ENCODE results near the gene USP25.
"Not testable (repeated sequence)": the region's sequence is repeated elsewhere in the genome, so short reads cannot be mapped to it uniquely, and the experiment has no call there.

USP25 gene

DNA sequence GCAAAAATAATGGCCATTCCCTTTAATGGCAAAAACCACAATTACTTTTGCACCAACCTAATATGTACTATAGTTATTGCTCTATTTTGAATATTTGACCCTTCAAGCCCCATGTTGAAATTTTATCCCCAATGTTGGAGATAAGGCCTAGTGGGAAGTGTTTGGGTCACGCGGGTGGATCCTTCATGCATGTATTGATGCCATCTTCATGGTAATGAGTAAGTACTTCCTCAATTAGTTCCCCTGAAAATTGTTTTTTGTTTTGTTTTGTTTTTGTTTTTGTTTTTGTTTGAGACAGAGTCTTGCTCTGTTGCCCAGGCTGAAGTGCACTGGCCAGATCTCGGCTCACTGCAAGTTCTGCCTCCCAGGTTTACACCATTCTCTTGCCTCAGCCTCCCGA lies 9.8 kb upstream of the USP25 start:
- H3K27ac Mint-ChIP-seq = no peak overlapping the region
- no peaks in the 10 kb centered on the region for H3K4me1 Mint-ChIP-seq
- H3K9me3 Mint-ChIP-seq = peaks cover 5 to 7% of the 10 kb centered on the region in 2 donors
- ATAC-seq (no peak), DNase-seq (no peak)
- peaks cover 7% of the 10 kb centered on the region for H3K27me3 Mint-ChIP-seq
- no peak overlapping the region for H3K4me3 Mint-ChIP-seq

DNA sequence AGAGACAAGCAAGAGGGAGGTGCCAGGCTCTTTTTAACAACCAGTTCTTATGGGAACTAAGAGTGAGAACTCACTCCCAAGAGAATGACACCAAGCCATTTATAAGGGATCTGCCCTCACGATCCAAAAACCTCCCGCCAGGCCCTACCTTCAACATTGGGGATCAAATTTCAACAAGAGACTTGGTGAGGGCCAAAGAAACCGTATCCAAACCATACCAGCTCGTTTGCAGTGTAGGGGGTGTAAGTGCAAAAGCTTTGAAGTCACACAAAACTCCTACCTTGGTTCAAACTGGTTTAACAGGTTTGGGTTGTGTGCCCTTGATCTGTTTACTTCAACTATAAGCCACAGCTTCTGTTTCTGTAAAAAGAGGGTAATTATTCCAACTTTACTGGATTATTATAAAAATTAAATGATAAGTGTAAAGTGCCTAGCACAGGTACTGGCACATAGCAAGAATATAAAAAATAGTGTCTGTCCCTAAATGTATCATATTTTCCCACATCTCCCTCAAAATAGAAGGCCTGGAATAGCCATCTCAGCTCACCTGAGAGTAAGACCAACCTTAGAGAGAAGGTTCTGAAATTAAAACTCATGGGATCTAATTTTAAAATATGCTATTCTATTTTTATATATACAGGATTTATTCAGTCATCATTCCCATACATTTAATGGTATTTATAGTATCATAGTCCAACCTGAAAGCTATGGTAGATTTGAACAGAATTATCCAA lies 7.0 kb upstream of the USP25 start:
- Mint-ChIP-seq H3K27ac (no peak overlapping the region), H3K4me3 (no peak overlapping the region), H3K4me1 (no peaks in the 10 kb centered on the region), H3K9me3 (peaks cover 5 to 7% of the 10 kb centered on the region in 2 donors), H3K27me3 (no peaks in the 10 kb centered on the region)
- no peak for ATAC-seq
- DNase-seq = no peak

DNA sequence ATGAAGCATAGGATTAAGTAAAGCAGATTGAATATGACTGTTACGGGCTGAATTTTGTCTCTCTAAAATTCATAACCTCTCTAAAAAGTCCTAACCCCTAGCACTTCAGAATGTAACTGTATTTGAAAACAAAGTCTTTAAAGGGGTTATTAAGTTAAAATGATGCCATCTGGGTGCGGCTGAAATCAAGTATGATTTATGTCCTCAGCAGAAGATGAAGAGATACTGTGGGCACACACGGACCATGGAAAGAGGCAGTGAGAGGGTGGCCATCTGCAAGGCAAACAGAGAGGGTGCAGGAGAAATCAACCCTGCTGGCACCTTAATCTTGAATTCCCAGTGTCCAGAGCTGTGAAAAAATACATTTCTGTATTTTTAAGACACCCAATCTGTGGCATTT lies 3.8 kb upstream of the USP25 start:
- DNase-seq = no peak
- Mint-ChIP-seq H3K4me3 (no peak overlapping the region), H3K27ac (no peak overlapping the region), H3K27me3 (peaks cover 6% of the 10 kb centered on the region), H3K9me3 (peaks cover 0 to 7% of the 10 kb centered on the region in 2 donors), H3K4me1 (no peaks in the 10 kb centered on the region)
- no peak for ATAC-seq

DNA sequence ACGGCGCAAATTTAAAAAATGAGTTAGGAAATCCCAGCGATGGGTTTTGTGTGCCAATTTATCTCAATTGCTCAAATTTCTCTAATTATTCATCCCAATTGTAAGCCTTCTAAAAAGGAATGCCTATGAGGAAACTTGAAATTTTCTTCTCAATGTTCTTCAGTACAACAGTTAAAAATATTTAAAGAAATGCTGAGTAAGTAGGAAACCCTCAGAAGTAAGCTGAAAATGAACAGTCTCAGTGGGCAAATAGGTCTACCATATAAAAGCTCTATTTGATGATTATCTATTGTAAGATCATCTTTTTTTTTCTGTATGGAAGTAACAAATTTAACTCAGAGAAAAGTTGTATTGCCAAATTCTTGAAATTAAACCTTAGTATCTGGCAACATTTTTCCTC lies 1.7 kb upstream of the USP25 start:
- no peak for DNase-seq
- ATAC-seq = no peak
- peaks cover 6% of the 10 kb centered on the region for H3K27me3 Mint-ChIP-seq
- no peaks in the 10 kb centered on the region for H3K9me3 Mint-ChIP-seq
- no peaks in the 10 kb centered on the region for H3K4me1 Mint-ChIP-seq
- no peak overlapping the region for H3K27ac Mint-ChIP-seq
- H3K4me3 Mint-ChIP-seq = no peak overlapping the region

DNA sequence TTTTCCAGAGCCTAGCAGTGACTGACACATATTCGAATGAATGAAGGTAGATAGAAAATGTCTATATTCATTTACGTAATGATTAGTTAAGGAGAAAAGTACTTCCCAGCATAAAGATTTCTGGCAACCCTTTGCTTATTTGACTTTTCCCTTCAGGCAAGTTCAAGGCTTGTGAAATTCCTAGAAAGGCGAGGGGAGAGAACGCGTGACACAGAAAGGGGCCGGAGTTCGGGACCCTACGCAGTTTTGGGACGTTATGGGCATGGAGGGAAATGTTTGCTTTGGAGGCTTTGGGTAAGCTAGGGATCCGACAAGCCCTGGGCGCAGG lies 472 bp upstream of the USP25 start:
- no peak for ATAC-seq
- peaks cover 6% of the 10 kb centered on the region for H3K27me3 Mint-ChIP-seq
- peak overlapping the region; percentile 73 to 83 for H3K4me3 Mint-ChIP-seq
- H3K9me3 Mint-ChIP-seq = no peaks in the 10 kb centered on the region
- no peak for DNase-seq
- peaks cover 11% of the 10 kb centered on the region for H3K4me1 Mint-ChIP-seq
- H3K27ac Mint-ChIP-seq = peak overlapping the region; percentile 61 to 71

DNA sequence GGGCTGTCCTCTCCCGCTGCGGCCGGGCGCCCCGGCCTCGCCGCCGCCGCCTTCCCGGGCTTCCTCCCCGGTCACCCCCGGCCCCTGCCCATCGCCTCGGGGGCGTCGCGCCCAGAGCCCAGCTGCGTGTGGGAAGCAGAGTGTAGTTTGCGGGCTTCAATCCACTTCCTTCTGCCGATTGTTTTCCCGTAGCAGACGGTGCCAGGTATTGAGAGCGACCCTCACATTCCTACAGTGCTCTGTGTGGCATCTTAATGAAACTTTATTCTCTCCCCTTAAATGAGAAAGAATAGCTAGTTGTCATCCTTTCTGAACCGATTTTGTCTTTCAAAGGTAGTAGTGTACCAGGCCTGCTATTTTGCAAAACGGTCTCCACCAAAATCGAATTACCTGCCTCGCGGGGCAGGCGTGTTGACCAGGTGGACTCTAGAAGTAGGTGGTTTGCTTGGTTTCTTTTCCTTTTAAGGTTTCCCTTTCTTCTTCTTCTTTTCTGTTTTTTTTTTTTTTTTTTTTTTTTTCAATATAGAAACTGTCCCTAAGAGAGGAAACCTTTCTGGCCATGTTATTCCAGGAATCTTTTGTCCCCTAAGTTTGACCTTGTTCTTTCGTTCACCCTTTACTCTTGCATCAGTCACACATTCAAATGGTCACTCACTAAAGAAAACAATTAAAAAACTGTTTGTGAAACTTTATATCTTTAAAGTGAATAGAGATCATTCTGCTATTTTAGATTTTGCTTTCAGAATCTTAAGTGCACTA lies 881 bp downstream of the USP25 start:
- H3K4me3 Mint-ChIP-seq = peak overlapping the region; percentile 94 to 95
- peak; percentile 19 for ATAC-seq
- no peaks in the 10 kb centered on the region for H3K9me3 Mint-ChIP-seq
- peaks cover 6% of the 10 kb centered on the region for H3K27me3 Mint-ChIP-seq
- H3K27ac Mint-ChIP-seq = peak overlapping the region; percentile 93 to 97
- H3K4me1 Mint-ChIP-seq = peaks cover 18% of the 10 kb centered on the region
- no peak for DNase-seq

DNA sequence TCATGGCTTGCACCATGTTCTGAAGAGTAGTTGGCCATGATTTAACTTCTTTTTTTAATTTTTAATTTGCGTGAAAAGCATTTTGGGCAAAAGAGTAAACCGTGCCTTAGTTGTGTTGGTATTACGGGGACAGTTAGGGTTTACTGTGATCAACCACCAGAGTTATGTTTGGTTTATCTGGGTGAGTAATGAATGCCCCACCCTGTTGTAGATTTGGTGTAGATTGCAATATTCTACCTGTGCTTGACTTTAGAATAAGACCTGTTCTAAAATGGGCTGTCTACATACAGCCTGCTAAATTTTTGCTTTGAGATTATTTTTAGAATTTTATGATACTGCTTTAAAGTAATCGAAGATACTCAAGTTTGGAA lies 1.4 kb downstream of the USP25 start:
- H3K4me1 Mint-ChIP-seq = peaks cover 23% of the 10 kb centered on the region
- DNase-seq = no peak

DNA sequence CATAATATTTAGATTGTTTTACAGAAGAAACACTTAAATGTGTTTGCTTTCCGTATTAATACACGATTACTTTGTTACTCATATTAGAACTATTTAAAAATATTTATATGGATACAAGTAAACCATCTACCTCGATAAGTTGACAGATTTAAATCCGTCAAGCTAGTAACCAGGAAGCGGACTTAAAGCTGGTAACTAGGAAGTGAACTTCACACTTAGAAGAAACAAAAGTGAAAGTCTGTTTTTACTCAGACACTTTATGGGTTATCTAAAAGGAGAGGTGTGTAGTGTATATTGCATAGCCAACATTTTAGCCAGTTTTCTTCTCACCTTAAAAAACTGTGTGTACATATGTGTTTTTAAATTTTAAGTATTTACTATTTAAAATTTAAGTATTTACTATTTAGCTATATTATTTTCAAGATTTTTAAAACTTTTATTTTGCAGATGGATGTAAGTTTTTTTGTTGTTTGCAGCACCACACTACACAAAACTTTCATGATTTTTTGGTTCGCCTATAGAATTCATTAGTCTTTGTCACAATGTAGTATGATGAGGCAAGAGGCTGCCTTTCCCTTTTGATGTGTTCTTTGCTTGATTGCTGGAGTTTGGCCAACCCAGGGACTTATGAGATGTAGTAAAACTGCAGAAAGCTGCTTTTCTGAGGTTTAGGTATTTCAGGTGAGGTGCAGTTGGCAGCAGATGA lies 2.7 kb downstream of the USP25 start:
- DNase-seq (peak; percentile 18 to 22), ATAC-seq (peak; percentile 56)
- peak overlapping the region; percentile 77 to 94 for H3K4me3 Mint-ChIP-seq
- peaks cover 6% of the 10 kb centered on the region for H3K27me3 Mint-ChIP-seq
- H3K27ac Mint-ChIP-seq = peak overlapping the region; percentile 48 to 76
- H3K9me3 Mint-ChIP-seq = no peaks in the 10 kb centered on the region
- peaks cover 33% of the 10 kb centered on the region for H3K4me1 Mint-ChIP-seq

More for the DNA sequence above, 1.4 kb downstream of the USP25 start:
- Mint-ChIP-seq H3K27me3 (peaks cover 6% of the 10 kb centered on the region), H3K27ac (peak overlapping the region; percentile 93 to 97), H3K9me3 (no peaks in the 10 kb centered on the region), H3K4me3 (peak overlapping the region; percentile 94 to 95)
- no peak for ATAC-seq

DNA sequence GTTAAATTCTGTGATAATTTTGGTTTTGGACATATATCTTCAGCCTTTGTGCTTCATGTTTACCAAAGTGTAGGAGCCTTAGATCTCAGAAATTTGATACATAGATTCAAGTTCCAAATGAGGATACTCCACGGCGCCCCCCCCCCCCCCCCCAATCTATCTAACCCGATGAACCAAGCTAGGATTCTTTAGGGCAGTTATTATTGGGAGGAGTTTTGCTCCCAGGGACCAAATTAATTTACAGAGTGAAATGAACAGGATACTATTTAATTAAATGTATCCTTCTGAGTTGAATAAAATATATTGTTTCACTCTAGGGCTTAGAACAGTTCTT lies 3.2 kb downstream of the USP25 start:
- Mint-ChIP-seq H3K27ac (no peak overlapping the region), H3K4me1 (peaks cover 38% of the 10 kb centered on the region), H3K4me3 (peak overlapping the region; percentile 77 to 78), H3K9me3 (no peaks in the 10 kb centered on the region), H3K27me3 (peaks cover 6% of the 10 kb centered on the region)
- ATAC-seq (no peak), DNase-seq (no peak)

DNA sequence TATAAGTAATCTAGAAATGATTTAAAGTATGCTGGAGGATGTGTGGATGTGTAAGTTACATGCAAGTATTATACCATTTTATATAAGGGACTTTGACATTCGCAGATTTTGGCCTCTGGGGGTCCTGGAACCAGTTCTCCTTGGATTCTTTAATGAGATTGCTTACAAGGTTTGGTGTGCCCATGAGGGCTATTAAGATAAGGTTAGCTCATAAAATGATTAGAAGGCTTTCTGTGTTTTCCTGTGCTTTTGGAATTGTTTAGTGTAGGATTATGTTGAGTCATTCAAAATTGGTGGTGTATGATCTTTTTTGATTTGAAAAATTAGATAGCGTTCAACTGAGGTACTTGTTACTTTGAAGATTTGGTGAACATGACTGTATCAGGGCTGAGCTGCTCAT lies 5.6 kb downstream of the USP25 start:
- no peak overlapping the region for H3K27ac Mint-ChIP-seq
- no peaks in the 10 kb centered on the region for H3K9me3 Mint-ChIP-seq
- no peak for ATAC-seq
- peaks cover 62% of the 10 kb centered on the region for H3K4me1 Mint-ChIP-seq
- DNase-seq = no peak
- peak overlapping the region; percentile 68 to 76 for H3K4me3 Mint-ChIP-seq
- H3K27me3 Mint-ChIP-seq = no peaks in the 10 kb centered on the region

DNA sequence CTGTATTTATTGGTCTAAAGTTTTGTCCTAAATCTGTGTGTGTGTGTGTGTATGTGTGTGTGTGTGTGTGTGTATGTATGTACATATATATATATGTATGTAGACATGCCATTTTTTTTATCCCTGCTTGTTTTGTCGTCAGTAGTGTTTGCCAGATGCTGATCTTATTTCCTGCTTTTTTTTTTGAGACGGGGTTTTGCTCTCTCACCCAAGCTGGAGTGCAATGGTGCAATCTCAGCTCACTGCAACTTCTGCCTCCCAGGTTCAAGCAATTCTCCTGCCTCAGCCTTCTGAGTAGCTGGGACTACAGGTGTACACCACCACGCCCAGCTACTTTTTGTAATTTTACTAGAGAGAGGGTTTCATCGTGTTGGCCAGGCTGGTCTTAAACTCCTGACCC lies 6.1 kb downstream of the USP25 start:
- H3K27ac Mint-ChIP-seq = peak overlapping the region in 1 of 2 donors; percentile 42
- peak overlapping the region; percentile 68 to 76 for H3K4me3 Mint-ChIP-seq
- ATAC-seq, DNase-seq, H3K9me3 Mint-ChIP-seq, H3K27me3 Mint-ChIP-seq: not testable (repeated sequence)
- H3K4me1 Mint-ChIP-seq = peaks cover 68% of the 10 kb centered on the region

DNA sequence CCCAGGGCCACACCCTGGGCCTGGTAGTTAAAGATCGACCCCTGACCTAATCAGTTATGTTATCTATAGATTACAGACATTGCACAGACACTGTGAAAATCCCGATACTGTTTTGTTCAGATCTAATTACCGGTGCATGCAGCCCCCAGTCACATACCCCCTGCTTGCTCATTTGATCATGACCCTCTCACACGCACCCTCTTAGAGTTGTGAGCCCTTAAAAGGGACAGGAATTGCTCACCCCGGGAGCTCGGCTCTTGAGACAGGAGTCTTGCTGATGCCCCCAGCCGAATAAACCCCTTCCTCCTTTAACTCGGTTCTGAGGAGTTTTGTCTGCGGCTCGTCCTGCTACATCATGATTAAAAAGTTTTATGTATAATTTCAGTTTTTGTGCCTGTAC lies 9.0 kb downstream of the USP25 start:
- not testable (repeated sequence) for H3K27ac Mint-ChIP-seq, H3K27me3 Mint-ChIP-seq, DNase-seq, H3K9me3 Mint-ChIP-seq, ATAC-seq
- peak overlapping the region; percentile 10 to 38 for H3K4me3 Mint-ChIP-seq
- peaks cover 88% of the 10 kb centered on the region for H3K4me1 Mint-ChIP-seq

DNA sequence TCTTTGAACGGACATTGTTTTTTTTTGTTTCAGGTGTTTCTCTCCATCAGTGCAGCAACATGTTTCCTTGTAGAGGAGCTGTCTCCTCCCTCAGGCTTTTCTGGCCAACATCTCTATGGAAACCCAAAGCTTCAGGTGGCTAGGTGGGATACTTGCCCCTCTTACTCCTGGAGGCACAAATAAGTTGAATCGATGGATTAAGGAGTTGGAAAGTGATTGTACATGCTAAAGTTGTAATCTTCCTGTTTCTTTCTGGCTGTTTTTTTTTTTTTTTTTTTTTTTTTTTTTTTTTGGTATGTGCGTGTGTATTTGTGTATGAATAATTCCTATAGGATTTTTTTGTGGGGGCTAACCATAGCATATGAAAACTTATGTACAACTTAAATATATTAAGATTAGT lies 10.6 kb downstream of the USP25 start:
- H3K27ac Mint-ChIP-seq = no peak overlapping the region
- DNase-seq = no peak
- no peaks in the 10 kb centered on the region for H3K27me3 Mint-ChIP-seq
- no peaks in the 10 kb centered on the region for H3K9me3 Mint-ChIP-seq
- peaks cover 87% of the 10 kb centered on the region for H3K4me1 Mint-ChIP-seq
- ATAC-seq = no peak
- H3K4me3 Mint-ChIP-seq = peak overlapping the region in 1 of 2 donors; percentile 6

DNA sequence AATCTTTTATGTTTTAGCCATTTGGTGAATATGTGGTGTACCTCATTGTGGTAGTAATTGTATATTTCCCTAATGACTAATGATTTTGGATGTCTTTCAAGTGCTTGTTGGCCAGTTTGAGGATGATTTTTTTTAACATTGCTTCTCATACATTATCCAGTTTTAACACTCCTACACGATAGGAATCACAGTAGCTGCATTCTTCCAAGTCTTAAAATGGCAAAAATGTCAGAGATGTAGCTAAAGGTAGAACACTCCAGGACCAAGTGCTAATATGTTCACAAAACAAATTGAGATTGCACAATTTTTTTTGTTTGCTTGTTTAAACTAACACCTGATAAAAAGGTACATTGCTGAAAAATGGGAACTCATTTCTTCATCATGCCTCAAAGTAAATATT lies 11.7 kb downstream of the USP25 start:
- H3K4me1 Mint-ChIP-seq = peaks cover 89% of the 10 kb centered on the region
- H3K27ac Mint-ChIP-seq = no peak overlapping the region
- no peak overlapping the region for H3K4me3 Mint-ChIP-seq

DNA sequence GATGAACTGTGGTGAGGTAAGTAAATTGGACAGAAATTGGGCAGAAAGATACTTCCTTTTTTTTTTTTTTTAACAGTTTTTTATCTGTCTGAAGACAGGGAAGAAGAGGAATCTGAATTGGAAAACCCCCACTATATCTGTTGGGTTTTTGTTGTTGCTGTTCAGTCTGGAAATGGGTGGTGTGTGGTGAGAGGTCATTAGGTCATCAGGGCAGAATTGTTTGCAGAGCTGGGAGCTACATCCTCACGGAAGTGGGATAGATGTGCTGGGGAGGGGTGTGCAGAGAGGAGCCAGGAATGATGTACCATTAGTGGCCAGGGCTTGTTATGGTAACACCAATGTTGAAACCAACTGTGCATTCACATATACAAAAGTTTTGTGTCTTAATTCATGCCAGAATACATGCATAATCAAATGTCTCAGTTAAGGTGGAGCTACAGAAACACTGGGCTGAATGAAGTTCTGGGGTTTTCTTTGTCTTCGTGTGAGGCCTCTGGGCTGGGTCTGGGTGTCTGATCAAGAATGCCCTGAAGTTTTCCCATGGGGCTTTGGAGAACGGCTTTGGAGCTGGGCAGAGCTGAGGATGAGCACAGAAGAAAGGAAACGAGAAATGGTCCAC lies 12.4 kb downstream of the USP25 start:
- H3K4me1 Mint-ChIP-seq = peaks cover 84% of the 10 kb centered on the region
- ATAC-seq (no peak), DNase-seq (no peak)
- no peak overlapping the region for H3K27ac Mint-ChIP-seq
- no peaks in the 10 kb centered on the region for H3K27me3 Mint-ChIP-seq
- H3K9me3 Mint-ChIP-seq = no peaks in the 10 kb centered on the region
- no peak overlapping the region for H3K4me3 Mint-ChIP-seq

More for the DNA sequence above, 11.7 kb downstream of the USP25 start:
- no peak for DNase-seq
- no peak for ATAC-seq
- Mint-ChIP-seq H3K27me3 (no peaks in the 10 kb centered on the region), H3K9me3 (no peaks in the 10 kb centered on the region)

DNA sequence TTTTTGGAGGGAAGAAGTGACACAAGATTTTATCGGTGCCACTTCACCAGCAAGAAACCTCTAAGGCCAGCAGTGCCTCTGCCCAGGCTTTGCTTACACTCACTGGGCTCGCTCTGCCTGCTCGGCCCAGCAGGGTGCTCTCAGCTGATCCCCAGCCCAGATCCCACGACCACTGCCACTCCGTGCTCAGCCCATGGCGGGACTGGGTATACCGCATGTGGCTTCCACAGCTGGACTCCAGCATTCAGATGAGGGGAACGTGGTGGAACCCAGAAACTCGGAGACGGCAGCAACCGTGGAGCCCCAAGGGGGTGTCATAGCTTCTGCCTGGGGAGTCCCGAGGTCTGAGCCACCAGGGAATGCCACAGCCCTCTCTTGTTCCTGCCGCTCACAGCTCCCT lies 12.9 kb downstream of the USP25 start:
- peaks cover 81% of the 10 kb centered on the region for H3K4me1 Mint-ChIP-seq

More for the DNA sequence above, 12.9 kb downstream of the USP25 start:
- ATAC-seq = peak; percentile 37
- H3K4me3 Mint-ChIP-seq = no peak overlapping the region
- no peak for DNase-seq
- H3K27ac Mint-ChIP-seq = no peak overlapping the region
- no peaks in the 10 kb centered on the region for H3K27me3 Mint-ChIP-seq
- no peaks in the 10 kb centered on the region for H3K9me3 Mint-ChIP-seq

Measured in stimulated activated naive CD8-positive, alpha-beta T cell treated with anti-CD3 and anti-CD28 coated beads, Interleukin-15, amount 100 ng/mL, for 72 hours (primary cell).